Measurements from ENCODE around the gene PROSER2. TPM values are rescaled to one million over a fixed set of nuclear protein-coding genes. Genes with fewer than 3 reads are reported as not detected.
A peak's percentile ranks its signal among the peaks of the same experiment; 100 is the strongest.

The PROSER2 gene
- polyA plus RNA-seq, 2 of the 4 experiments (the other 2 are of a cell fraction): 10.1 to 14.4 TPM

- ChIA-PET POLR2A (no interaction called here), CTCF (interaction anchor here (0.9 to 1.9 kb wide), 3 partner anchors 11 to 132 kb away, joined by 3 to 13 read pairs (median 3); no protein-coding TSS in a partner anchor)
- 91% methylated on average over 6 of the region's 6 CpGs for WGBS (ENCODE audit: missing lambda C conversion rate)
- no peak for ATAC-seq
- Histone ChIP-seq H3K4me2 (no peak overlapping the region), H3K4me1 (no peaks in the 10 kb centered on the region), H3K27ac (no peak overlapping the region), H3K9me3 (no peaks in the 10 kb centered on the region), H3K4me3 (no peak overlapping the region)
- no peak for DNase-seq (ENCODE audit: low read depth in 1 of 2, low spot score in 1 of 2)
- FAIRE-seq: no peak
- TF ChIP-seq RFX5 (IDR thresholded peaks at IDR 0.05) (no peak), MAFK (IDR thresholded peaks at IDR 0.05; ENCODE audit: partially characterized antibody) (no peak), POLR2AphosphoS2 (conservative IDR thresholded peaks at IDR 0.05; ENCODE audit: low read length) (no peak), RARB (CRISPR knock-in tag; IDR thresholded peaks at IDR 0.05) (no peak), KDM5A (IDR thresholded peaks at IDR 0.05) (no peak), ZNF302 (CRISPR knock-in tag; IDR thresholded peaks at IDR 0.05) (no peak), JUN (IDR thresholded peaks at IDR 0.05) (no peak)
- TF ChIP-seq, protein P1, sequence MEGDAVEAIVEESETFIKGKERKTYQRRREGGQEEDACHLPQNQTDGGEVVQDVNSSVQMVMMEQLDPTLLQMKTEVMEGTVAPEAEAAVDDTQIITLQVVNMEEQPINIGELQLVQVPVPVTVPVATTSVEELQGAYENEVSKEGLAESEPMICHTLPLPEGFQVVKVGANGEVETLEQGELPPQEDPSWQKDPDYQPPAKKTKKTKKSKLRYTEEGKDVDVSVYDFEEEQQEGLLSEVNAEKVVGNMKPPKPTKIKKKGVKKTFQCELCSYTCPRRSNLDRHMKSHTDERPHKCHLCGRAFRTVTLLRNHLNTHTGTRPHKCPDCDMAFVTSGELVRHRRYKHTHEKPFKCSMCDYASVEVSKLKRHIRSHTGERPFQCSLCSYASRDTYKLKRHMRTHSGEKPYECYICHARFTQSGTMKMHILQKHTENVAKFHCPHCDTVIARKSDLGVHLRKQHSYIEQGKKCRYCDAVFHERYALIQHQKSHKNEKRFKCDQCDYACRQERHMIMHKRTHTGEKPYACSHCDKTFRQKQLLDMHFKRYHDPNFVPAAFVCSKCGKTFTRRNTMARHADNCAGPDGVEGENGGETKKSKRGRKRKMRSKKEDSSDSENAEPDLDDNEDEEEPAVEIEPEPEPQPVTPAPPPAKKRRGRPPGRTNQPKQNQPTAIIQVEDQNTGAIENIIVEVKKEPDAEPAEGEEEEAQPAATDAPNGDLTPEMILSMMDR (IDR thresholded peaks at IDR 0.05): no peak
Measured at GRCh38 chr10:11854301-11854700, 31.1 kb downstream of the PROSER2 start.

DNA sequence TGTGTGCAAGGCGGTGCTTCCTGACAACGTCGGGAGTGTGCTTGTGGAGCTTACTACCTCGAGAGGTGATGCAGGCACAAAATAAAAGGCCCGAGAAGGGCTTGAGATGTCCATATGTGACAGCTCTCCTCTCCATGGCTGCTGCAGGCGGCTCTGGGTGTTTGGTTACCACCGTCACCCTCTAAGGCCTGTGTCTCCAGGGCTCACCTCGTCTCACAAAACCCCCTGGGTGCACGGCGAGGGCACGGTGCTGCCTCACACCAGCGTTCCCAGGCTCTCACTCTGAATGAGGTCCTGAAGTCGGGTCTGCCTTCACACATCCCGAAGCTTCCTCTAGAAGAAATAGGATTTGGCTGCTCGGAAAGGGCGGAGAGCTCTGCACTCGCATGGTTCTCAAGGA lies 32.9 kb downstream of the PROSER2 start:
- Histone ChIP-seq H3K4me3 (no peak overlapping the region), H3K27ac (no peak overlapping the region), H3K4me1 (no peaks in the 10 kb centered on the region), H3K9me3 (no peaks in the 10 kb centered on the region), H3K4me2 (no peak overlapping the region)
- CTCF ChIA-PET: interaction anchor here (1.1 to 1.6 kb wide), 2 partner anchors 22 to 130 kb away, joined by 3 to 6 read pairs; no protein-coding TSS in a partner anchor
- no peak for DNase-seq (ENCODE audit: low read depth in 1 of 2, low spot score in 1 of 2)
- no peak for FAIRE-seq
- ATAC-seq: no peak
- POLR2A ChIA-PET: no interaction called here
- 92% methylated on average over 17 of the region's 17 CpGs for WGBS (ENCODE audit: missing lambda C conversion rate)
- TF ChIP-seq PHF8 (IDR thresholded peaks at IDR 0.05; ENCODE audit: borderline replicate concordance, low read depth): no peak
- TF ChIP-seq JUNB (IDR thresholded peaks at IDR 0.05): no peak
- no peak for TF ChIP-seq MAZ (IDR thresholded peaks at IDR 0.05; ENCODE audit: borderline replicate concordance, low read depth, low read length)
- TF ChIP-seq MYC (IDR thresholded peaks at IDR 0.05; ENCODE audit: borderline replicate concordance, low read length): no peak
- no peak for TF ChIP-seq ZSCAN20 (CRISPR knock-in tag; IDR thresholded peaks at IDR 0.05)

- ChIA-PET CTCF (interaction anchor here (0.7 to 1.6 kb wide), 4 partner anchors 10 to 130 kb away, joined by 3 to 6 read pairs (median 3); no protein-coding TSS in a partner anchor), POLR2A (no interaction called here)
- no peaks in the 10 kb centered on the region for H3K9me3 ChIP-seq
- H3K4me3 ChIP-seq: no peak overlapping the region
- no peaks in the 10 kb centered on the region for H3K4me1 ChIP-seq
- TF ChIP-seq TFCP2L1 (CRISPR knock-in tag; IDR thresholded peaks at IDR 0.05): no peak
- TF ChIP-seq RARB (CRISPR knock-in tag; IDR thresholded peaks at IDR 0.05): no peak
- TF ChIP-seq ZSCAN20 (CRISPR knock-in tag; IDR thresholded peaks at IDR 0.05): no peak
- TF ChIP-seq SREBF2 (IDR thresholded peaks at IDR 0.05): no peak
- DNase-seq (ENCODE audit: low read depth in 1 of 2, low spot score in 1 of 2) (no peak), FAIRE-seq (no peak), ATAC-seq (no peak)
- 86% methylated on average over 5 of the region's 8 CpGs for WGBS (ENCODE audit: missing lambda C conversion rate)
- H3K27ac ChIP-seq: no peak overlapping the region
- no peak overlapping the region for H3K4me2 ChIP-seq
Measured at GRCh38 chr10:11856678-11857077, 33.5 kb downstream of the PROSER2 start.

DNA sequence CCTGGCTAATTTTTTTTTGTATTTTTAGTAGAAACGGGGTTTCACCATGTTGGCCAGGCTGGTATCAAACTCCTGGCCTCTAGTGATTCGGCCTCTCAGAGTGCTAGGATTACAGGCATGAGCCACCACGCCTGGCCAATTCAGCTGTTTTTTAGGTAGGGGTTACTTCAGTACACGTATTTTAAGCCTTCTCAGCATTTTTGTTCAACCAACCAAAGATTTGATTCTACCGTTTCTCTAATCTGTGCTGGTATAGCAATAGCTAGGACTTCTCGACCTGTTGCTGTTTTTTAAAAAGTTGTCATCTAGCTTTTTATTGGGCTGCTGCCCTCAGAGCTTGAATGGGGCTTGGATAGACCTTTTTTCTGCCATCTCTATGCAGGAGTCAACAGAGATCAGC lies 34.9 kb downstream of the PROSER2 start:
- CTCF ChIA-PET: interaction anchor here (1.1 to 1.3 kb wide), 2 partner anchors 28 to 89 kb away, joined by 3 read pairs; no protein-coding TSS in a partner anchor
- TF ChIP-seq HOXA7 (CRISPR knock-in tag; IDR thresholded peaks at IDR 0.05) (no peak), MAFK (IDR thresholded peaks at IDR 0.05; ENCODE audit: partially characterized antibody) (peak; percentile 66)
- H3K27ac ChIP-seq: no peak overlapping the region
- WGBS (ENCODE audit: missing lambda C conversion rate): 85% methylated on average over 6 of the region's 6 CpGs
- ATAC-seq (no peak), FAIRE-seq (no peak), DNase-seq (ENCODE audit: low read depth in 1 of 2, low spot score in 1 of 2) (no peak)
- H3K4me1 ChIP-seq: no peaks in the 10 kb centered on the region
- H3K4me3 ChIP-seq: no peak overlapping the region
- POLR2A ChIA-PET: no interaction called here
- H3K4me2 ChIP-seq: no peak overlapping the region
- H3K9me3 ChIP-seq: no peaks in the 10 kb centered on the region

DNA sequence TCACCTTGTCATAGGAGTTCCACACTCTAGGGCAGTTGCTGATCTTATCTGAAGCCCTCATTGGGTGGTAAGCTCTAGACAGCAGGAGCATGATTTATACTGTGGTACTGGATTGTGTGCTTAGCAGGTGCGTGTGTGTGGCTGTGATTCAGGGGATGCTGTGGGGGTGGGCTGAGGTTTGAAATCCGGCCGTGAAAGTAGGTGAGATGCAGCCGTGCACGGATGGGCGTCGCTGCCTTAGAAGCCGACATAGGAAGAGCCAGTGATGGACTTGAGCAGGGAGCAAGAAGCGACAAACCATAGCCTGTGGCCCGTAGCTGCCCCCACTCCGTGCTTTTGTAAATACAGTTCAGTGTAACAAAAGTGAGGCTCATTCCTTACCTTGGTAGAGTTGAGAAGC lies 38.2 kb downstream of the PROSER2 start:
- Histone ChIP-seq H3K27ac (no peak overlapping the region), H3K4me3 (no peak overlapping the region), H3K9me3 (no peaks in the 10 kb centered on the region), H3K4me1 (no peaks in the 10 kb centered on the region), H3K4me2 (no peak overlapping the region)
- POLR2A ChIA-PET: no interaction called here
- FAIRE-seq (no peak), DNase-seq (ENCODE audit: low read depth in 1 of 2, low spot score in 1 of 2) (no peak), ATAC-seq (no peak)
- no peak for TF ChIP-seq ELK1 (IDR thresholded peaks at IDR 0.05; ENCODE audit: low read depth, low read length)
- no peak for TF ChIP-seq TFCP2L1 (CRISPR knock-in tag; IDR thresholded peaks at IDR 0.05)
- 95% methylated on average over 11 of the region's 11 CpGs for WGBS (ENCODE audit: missing lambda C conversion rate)
- CTCF ChIA-PET: interaction anchor here (0.5 to 2.0 kb wide), 3 partner anchors 11 to 78 kb away, joined by 3 to 5 read pairs (median 5); no protein-coding TSS in a partner anchor

Data from A549 (cell line).